HG03439 (cell line): ENCODE results near the gene RFX7.
"Not testable (repeated sequence)": the region's sequence is repeated elsewhere in the genome, so short reads cannot be mapped to it uniquely, and the experiment has no call there.

ENCODE experiments used
- ATAC-seq: cut with Tn5 transposase; IDR thresholded peaks from one replicate; pipeline ENCODE4 v1.9.1; 2021; ENCODE audit warnings: mild to moderate bottlenecking, moderate library complexity; ENCODE audit not compliant: unreplicated experiment

RFX7 gene

GRCh38 chr15:56243163-56244037 lies at the start of gene RFX7:
Gene RFX7, minus strand, starts transcription at chr15:56243879. Its CDS starts 594 bp downstream, at chr15:56243285.
- ATAC-seq: peak; percentile 48

- ATAC-seq: no peak
Measured at GRCh38 chr15:56292546-56293316, 49.1 kb upstream of the RFX7 start.

- no peak for ATAC-seq
Measured at GRCh38 chr15:56291741-56292140, 48.1 kb upstream of the RFX7 start.

- ATAC-seq: no peak
Measured at GRCh38 chr15:56286213-56286612, 42.5 kb upstream of the RFX7 start.

GRCh38 chr15:56281145-56281544 lies 37.5 kb upstream of the RFX7 start:
- no peak for ATAC-seq

GRCh38 chr15:56273724-56274123 lies 30.0 kb upstream of the RFX7 start:
- no peak for ATAC-seq

- ATAC-seq: no peak
Measured at GRCh38 chr15:56272454-56272853, 28.8 kb upstream of the RFX7 start.

- not testable (repeated sequence) for ATAC-seq
Measured at GRCh38 chr15:56266465-56266864, 22.8 kb upstream of the RFX7 start.

GRCh38 chr15:56261854-56262509 lies 18.3 kb upstream of the RFX7 start:
- ATAC-seq: no peak

GRCh38 chr15:56257306-56257705 lies 13.6 kb upstream of the RFX7 start:
- not testable (repeated sequence) for ATAC-seq

GRCh38 chr15:56254265-56254664 lies 10.6 kb upstream of the RFX7 start:
- no peak for ATAC-seq

GRCh38 chr15:56252386-56252785 lies 8.7 kb upstream of the RFX7 start:
- ATAC-seq: no peak

GRCh38 chr15:56251315-56252095 lies 7.8 kb upstream of the RFX7 start:
- ATAC-seq: no peak

- no peak for ATAC-seq
Measured at GRCh38 chr15:56250626-56251025, 6.9 kb upstream of the RFX7 start.

GRCh38 chr15:56249092-56249491 lies 5.4 kb upstream of the RFX7 start:
- ATAC-seq: no peak

- ATAC-seq: no peak
Measured at GRCh38 chr15:56248311-56248992, 4.8 kb upstream of the RFX7 start.

GRCh38 chr15:56247266-56247665 lies 3.6 kb upstream of the RFX7 start:
- ATAC-seq: no peak

- peak; percentile 60 for ATAC-seq
Measured at GRCh38 chr15:56245871-56246814, 2.5 kb upstream of the RFX7 start.
